HG02981 (cell line): Measurements from ENCODE around the gene PCSK6.

ENCODE experiments used
- ATAC-seq: cut with Tn5 transposase; IDR thresholded peaks from one replicate; pipeline ENCODE4 v1.9.1; 2021; ENCODE audit warnings: mild to moderate bottlenecking, moderate library complexity; ENCODE audit not compliant: unreplicated experiment

PCSK6 gene

DNA sequence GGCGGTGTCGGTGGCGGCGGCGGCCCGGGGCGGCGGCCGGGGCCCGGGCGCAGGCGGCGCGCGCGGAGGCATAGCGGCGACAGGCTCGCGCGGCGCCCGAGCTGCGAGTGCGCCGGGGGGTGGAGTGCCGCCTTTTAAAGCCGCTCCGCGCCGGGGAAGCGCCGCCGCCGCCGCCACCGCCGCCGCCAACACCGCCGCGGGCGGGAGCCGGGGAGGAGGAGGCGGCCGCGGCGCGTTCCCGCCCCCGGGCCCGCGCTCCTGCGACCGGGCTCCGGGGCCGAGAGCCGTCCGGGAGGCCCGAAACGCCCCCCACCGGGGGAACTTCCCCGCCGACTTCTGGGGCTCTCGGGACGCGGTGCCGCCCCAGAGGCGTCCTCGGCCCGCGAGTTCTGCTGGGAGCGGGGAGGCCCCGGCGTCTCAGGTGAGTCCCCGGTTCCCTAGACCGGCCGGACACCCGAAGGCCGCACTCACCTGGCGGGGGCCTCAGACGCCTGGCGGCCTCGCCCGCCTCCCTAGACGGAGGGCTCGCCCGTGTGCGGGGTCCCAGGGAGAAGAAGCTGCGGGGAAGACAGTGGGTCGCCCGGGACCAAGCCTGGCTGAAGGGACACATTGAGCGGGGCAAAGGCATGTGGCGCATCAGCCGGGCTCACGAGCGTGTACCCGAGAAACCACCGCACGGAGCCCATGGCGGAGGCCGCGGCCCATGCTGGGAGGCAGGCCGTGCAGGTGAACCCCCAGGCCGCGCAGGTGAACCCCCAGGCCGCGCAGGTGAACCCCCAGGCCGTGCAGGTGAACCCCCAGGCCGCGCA is at the start of gene PCSK6:
Gene PCSK6 (minus strand): TSS at position 109 of the 809 bp plus-strand sequence. CDS start 37 bp downstream, at position 72.
- ATAC-seq, result no peak

DNA sequence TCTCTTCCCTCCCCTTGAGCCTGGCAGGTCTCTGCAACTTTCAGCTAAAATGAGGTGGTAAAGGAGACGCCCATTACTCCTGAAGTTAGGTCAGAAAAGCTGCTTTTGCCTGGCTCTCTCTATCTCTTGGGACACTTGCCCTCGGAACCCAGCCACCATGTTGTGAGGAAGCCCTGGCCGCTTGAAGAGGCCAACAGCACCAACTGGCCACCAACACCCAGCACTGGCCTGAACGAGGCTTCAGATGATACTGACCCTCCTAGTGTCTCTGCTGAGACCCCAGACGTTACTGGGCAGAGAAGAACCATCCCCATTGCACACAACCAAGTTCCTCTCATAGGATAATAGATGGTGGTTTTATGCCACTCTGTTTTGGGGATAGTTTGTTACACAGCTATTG is 49.5 kb upstream of the PCSK6 start:
- ATAC-seq, result no peak

DNA sequence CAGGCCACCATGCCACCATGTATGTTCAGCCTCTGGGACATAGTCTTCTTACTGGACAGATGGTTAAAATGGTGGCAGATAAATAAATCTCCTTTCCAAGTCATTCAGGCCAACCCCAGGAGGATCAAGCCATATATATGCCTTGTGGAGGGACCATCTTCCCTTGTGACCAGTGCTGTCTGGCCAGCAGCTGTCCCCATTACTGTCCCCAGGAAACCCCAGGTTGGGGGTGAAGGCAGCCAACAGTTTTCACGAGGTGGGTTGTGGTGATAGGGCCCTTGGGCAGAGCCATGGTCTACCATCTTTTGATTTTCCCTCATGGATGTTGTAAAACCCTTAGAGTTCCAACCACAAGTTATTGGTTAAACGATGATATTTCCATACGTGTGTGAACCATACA is 48.7 kb upstream of the PCSK6 start:
- ATAC-seq, result no peak

DNA sequence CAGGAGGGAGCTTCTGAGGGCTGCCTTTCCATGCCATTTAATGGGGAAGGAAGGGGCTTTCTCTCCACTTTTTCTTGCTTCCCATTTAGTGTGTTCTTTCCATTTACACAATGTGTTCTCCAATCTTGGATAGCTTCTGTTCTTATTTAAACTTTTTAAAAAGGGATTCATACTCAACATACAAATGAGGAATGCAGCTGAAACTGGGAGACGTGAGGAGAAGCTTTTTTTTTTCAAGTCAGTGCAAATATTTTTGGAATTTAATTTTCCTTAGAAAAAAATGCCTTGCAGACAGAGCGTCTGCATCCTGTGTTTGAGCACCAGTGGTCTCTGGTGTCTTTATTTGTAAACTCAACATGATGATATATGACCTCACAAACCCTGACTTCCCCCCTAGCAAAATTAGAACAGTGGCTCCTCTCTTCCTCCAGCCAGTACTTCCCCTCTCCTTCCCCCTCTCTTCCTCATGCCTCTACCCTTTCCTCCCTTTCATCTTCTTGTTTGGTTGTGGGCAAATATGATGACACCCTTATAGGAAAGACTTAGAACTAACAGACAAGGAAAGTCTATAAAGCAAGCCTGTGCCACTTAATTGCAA is 48.1 kb upstream of the PCSK6 start:
- no peak for ATAC-seq

DNA sequence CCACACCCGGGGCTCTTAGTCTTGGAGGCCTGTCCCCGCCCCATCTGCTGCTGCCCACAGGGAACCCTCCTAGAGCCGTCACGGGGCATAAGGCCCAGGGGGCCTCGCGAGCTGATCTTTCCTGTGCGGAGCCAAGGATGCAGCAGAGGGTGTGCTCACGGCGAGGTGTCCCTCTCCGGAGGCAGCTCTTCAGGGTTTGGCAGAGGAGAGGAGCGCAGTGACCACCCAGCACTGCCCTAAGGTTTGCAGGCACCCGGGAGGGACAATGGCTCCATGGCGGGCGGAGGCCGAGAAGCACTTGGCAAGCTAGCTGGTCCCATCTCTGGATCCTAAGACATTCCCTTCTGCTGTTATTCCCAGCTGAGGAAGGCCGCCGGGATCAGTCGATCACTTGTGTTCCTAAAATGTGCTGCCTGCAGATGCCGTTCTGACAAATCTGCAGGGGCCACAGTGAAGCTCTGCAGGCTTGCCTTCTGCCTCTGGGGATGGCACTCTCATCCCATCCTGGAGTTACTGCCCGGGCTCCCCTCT is 47.4 kb upstream of the PCSK6 start:
- ATAC-seq, result no peak

DNA sequence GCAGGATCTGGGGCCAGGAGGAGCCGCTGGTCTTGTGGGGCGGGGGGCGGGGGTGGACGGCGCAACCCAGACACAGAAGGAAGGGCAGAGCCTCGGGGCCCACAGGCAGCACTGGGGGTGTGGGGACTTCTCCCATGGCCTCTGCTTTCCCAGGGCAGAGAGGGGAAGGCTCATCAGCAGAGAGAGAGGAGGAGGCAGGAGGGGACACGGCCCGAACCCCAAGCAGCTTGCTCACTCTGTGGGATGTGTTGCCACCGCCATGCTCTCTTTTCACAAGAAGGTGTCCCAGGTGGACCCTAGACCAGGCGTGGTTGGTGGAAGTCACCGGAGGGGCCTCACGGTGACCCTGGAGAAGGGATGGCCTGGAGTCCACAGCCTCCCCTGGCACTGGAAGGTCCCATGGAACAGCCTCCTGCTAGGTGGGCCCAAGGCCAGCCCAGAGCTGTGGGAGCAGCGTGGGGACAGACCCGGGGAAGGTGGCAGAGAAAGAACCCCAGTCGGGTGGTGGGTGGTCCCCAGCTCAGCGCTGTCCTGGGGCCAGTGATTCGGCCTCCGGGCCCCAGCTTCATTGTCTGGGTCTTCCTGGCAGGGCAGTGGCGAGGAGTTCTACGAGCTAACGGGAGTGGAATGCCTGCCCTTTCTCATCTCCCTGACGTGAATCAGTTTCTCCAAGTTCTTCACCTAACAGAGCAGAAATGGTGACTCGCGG is 46.8 kb upstream of the PCSK6 start:
- no peak for ATAC-seq

DNA sequence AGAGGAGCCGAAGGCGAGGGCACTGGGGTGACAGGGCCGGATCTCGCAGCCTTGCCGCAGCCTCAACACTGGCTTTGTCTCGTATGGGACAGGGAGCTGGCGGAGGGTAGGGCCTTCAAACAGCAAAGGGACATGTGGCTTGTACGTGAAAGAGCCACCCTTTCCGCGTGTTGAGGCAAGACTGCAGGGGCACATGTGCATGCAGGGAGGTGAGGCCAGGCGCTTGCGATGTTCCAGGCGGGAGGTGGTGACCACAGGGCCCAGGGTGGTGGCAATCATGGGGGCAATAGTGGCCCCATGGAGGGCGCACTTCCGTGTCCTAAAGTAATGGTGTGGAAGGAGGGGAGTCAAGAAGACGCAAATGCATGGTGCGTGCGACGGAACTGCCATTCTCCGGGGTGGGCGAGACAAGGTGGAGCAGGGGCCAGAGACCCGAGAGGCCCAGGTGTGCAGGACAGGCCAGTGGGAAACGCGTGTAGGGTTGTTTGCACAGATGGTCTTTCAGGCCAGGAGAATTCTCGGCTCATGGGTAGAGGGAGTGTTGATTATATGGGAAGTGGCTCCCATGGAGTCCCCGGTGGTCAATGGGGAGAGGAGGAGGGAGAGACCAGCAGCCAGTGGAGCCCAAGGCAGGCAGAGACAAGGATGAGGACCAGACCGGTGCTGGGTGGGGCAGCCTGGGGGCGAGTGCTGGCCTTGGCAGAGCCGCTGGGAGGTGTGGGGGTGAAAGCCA is 45.8 kb upstream of the PCSK6 start:
- no peak for ATAC-seq

DNA sequence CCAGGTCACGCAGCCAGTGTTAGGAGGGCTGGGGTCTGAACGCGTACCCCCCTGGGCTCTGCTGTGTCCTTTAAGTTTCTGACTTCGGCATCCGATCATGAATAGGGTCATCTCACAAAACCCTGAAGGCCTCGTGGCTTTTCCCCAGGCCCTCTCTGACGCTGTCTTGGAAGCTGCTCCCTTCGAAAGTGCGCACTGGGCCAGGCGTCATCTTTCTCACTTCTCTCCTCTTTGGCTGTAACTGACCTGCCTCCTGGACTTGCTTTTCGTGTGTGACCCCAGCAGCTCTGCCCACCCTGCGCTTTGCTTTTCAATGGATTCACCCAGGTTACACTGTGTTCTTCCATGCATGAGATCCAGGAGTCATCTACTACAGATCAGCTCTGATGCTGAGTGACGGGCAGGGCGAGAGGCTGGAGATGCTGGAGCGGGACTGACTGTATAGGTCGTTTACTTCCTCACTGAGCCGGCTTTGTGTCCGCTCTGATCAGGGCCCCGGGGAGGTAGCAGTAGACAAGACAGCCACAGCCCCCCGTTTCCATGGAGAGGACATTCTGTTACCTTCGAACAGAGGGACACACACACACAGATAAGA is 45.0 kb upstream of the PCSK6 start:
- no peak for ATAC-seq

DNA sequence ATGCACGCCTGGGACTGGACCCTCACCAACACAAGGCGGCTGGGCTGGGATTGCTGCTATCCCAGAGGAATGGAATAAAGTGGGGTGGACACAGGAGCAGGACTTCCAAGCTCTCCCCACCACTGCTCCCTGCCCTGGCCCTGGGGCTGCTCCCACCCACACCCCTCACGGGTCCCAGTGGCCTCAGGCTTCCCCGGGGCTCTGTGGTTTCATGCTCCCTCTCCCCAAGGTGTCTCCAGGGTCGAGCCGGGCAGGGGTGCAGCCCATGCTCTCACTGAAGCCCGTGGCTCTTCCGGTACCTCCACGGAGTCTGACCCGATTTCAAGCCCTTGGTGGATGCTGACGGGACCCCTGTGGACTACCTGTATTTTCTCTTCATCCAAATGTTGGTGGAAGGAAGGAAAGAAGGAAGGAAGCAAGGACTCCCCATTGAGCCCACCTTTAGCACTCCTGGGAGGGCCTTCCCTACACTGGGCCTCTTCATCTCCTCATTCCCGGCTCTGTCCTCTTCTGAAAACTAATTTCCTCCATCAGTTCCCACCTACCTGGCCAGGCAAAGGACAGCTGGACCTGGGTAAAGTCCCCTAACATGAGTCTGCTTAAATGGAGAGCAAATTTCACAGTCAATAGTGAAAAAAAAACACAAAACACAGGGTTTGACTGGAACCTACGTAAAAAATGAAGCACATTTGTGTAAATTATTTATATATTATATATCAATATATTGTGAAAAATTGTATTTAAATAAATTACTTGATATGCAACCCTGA is 44.0 kb upstream of the PCSK6 start:
- no peak for ATAC-seq

DNA sequence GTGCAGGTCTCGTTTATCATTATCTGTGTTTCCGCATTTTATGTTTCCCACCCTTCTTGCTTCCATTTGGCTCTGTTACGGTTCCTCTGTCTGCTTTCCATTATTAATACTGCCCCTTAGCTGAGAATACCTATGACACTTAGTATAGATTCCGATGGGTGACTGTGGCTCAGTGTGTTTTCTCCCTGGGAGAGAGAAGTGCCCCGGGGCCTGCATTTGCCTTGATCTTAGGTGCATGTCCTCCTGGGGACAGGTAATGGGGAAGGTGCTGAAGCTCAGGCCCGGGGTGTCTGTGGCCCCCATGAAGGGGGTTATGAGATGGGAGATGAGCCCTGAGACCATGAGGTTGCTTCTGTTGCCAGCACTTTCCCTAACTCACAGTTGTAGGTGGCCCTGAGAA is 43.4 kb upstream of the PCSK6 start:
- ATAC-seq, result no peak

DNA sequence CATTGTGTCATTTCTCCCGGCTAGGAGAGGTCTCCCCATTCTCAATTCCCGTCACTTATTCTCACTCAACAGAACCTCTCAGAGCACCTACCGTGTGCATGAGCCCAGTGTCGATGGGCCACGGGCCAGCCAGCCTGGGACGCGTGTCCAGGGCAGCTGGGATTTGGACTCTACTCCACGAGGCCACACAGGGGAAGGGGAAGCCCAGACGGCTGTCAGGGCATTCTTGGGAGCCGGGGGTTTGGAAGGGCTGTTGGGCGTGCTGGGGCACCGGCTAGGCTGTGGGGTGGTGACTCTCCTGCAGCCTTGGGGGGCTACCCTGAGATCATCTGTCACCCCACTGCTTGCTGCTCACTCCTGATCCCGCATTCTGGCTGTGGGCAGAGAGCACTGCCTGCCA is 41.7 kb upstream of the PCSK6 start:
- ATAC-seq, result no peak

DNA sequence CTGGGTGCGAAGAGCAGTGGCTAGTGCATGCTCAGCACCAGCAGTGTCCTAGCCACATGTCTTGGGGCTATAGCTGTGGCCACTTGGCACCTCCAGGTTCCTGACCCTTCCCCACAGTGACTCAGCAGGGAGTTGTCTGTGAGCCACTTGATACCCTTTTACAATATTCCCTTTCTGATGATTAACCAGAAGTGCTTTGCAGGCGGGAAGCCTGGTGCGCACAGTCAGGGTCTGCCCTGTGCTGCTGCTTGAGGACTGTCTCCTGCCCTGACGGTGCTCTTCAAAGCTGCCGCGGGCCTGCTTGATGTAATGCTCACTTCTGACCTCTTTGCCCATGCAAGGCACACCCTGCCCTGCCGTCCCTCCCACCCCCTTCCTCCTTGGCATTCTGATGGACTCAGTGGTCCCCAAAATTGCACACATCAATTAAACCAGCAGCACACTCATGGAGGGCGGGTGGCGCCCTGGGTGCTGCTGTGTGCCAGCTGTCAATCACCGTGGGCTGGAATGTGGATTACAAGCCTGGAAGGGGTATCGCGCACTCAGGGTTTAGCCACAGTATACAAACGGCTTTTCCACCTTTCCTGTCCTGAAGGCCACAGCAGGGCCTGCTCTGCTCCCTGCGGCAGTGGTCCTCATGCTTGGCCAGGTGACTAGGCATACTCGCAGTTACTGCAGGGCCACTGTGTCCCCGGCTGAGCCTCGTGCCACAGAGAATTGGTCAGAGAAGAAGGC is 40.9 kb upstream of the PCSK6 start:
- no peak for ATAC-seq

DNA sequence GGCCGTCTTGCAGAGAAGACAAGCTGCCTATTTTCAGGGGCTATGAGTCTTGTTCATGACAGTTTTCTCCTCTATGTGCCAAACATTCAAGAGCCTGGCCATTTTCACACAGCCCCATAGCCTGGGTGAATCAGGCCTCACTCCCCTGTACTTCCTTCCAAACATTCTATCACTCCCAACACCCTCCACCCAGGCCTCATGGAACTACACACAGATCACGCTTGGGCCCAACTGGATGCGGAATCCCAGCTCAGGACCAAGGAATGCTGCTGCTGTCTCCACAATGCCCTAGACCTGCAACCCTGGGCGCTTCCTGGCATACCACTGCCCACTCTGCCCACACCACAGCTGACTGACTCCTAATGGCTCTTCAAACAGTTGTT is 39.4 kb upstream of the PCSK6 start:
- no peak for ATAC-seq

DNA sequence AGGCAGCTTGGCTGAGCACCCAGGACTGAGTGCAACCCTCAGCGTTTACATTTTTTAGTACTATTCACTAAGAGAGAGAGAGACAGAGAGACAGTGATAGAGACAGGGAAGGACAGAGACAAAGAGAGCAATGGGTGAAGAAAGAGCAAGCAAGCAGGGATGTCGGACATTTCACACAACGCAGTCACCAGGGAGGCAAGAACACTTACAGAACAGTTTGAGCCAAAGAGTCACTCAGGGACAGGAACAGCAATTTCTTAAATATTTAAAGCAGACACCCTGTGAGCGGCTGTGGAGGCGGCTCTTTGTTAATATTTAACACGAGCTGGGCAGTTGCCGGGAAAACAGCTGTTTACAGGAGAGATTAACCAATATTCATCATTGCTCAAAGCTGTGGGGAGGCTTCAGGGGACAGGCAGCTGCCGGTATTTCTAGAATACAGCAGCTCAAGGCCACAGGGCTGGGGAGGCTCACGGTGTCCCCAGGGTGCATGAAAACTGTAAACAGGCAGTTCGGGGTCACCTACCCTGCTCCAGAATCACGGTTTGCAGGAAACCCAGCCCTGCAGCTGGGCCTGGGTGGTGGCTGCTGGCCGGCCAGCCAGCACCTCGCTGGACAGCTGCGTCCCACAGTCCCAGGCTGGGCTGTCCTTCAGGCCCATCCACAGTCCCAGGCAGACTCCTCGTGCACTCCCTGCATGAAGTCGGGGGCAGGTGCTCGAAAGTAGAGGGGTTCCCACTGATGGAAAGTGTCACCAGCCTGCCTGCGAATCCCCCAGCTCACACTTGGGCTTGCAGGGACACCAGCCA is 38.8 kb upstream of the PCSK6 start:
- no peak for ATAC-seq

DNA sequence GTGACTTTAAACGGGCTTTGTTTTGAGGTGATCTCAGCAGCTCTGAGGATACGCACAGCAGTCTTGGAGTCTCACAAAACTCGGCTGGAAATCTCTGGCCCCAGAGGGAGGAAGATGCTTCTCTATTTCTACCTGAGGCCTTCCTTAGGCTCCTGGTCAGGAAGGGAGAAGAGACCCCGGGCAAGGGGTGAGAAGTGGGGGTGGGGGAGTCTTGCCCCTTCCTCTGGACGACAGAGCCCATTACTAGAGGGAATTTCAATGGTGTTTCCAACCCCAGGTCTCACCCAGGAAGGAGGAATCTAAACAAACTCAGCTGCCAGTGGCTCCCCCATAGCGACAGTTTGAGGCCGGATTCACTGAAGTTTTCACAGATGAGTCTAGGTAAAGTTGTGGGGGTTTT is 37.4 kb upstream of the PCSK6 start:
- no peak for ATAC-seq

DNA sequence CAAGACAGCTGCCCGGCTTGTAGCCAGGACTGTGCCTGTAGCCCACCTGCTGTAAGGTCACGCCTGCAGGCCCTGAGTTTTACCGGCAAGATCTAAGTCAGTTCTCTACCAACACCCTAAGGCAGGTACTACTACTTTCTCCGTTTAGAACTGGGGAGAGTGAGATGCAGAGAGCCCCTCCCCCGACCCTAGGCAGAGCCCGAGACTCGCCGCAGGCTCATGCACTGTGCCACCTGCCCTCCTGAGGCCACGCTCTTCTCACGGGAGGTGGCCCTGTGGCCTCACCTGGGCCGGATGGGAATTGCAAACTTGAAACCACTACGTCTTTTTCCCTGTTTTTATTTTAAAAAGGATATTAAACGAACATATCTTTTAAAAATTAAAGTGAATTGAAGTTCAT is 36.9 kb upstream of the PCSK6 start:
- no peak for ATAC-seq

DNA sequence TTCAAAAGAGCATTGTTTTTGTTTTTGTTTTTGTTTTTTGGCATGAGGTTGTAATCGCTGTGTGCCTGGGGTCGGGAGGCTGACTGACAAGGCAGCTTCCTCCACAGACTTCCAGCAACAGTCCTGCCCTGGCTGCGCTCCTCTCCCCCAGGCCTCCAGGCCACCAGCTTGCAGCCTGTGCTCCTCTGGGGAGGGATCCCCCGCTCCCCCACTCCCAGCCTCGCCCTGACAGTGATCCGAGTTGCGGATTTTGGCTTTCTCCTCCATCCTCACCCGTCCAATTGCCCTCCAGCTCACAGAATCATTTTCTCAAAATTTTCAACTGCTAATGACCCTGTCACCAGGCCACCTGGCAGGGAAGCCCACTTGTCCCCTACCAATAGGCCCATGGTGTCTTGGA is 36.5 kb upstream of the PCSK6 start:
- ATAC-seq, result no peak

DNA sequence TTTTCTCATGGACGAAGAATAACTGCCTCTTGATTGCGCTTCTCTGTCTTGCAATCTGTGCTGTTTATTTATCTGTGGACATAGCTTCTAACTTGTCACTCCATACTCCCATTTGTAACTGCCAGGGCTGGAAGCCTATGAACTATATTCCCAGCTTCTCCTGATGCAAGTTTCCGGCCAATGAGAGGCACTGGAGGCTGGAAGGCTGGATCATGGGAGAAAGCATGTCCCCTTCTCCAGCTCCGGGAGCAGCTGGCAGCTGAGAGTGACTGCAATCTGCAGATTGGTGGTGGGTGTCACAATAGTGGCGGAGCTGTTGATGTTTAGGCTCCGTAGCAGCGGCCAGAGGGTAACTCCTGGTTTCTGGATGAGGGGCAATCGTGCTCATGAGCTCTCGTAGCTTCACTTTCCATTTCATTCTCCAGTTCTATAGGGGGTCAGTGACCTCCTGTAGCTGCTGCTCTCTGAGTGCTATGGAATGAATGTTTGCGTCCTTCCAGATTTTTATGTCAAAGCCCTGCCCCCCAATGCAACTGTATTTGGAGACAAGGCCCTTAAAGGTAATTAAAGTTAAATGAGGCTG is 35.7 kb upstream of the PCSK6 start:
- ATAC-seq, result no peak
